Superior temporal gyrus (tissue), 1 donor: ENCODE data around the gene SLC25A13.

Source experiments
- DNase-seq: peaks from one replicate; pipeline ENCODE4 v3.0.0-alpha.2; 2016; ENCODE audit errors: extremely low spot score

Gene SLC25A13

DNA sequence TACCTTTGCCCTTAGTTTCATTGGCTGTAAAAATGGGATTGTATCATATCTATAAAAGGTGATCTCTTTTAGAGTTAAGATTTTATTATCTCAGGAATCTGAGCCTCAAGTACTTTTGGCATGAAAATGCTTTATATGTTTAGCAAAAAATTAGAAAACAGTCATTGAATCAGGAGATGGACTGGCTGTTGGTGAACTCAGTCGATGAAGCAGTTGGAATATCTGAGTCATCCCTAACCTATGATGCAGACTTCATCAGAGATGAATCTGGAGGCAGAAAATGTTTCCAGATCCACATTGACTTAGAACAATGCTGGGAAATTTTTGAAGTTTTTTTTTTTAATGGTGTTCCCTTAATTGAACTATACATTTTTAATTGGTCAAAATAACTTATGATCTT lies 228.5 kb downstream of the SLC25A13 start:
- DNase-seq = no peak

DNA sequence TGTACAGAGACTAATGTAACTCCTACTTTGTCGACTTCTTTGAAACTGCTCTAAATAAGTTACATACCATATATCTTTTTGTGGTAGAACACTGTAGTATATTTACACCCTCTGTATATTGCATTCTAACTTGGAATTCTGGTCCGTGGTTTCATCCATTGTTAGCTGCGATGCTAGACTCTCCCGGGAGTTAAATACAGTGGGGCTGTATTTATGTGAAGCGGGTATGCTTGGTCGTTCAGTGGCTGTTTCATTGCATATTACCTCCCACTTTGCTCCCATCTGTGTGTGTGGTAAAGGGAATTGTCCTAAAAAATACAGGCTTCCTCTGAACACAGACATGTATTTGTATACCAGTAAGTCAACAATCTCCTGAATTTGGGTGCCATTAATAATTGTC lies 231.1 kb downstream of the SLC25A13 start:
- no peak for DNase-seq

DNA sequence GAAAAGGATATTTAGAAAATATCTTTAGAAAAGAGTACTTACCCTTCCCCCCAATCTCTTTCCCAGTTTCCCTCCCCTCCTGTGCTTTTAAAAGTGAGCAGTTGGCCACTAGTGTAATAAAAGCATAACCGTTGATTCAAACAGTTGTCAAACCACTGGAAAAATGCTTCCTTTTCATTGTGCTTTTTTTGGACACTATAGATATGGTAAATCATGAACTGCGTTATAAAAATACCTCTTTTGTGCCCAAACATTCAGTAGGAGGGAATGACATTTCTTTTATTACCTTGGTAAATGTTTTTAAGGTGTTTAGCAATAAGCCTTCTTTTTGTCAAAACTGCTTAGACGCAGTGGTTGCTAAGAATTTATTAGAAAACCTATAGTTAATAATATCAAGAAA lies 232.4 kb downstream of the SLC25A13 start:
- DNase-seq = no peak

DNA sequence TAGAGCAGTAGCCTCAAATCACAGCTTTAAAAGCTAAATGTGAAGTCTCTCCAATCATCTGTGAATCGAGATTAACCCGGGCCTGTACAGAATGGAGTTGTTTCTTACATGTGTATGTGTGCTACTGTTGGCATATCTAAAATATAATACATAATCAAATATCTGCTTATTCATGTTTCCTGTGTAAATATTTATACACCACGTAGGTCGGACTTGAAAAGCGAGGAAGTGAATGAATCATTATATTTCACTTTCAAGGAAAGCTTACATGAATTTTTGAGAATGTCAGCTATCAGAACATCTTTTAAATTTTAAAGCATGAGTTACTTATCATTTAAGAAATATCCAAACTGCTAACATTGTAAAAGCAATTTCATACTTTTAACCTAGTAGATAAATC lies 233.3 kb downstream of the SLC25A13 start:
- no peak for DNase-seq

DNA sequence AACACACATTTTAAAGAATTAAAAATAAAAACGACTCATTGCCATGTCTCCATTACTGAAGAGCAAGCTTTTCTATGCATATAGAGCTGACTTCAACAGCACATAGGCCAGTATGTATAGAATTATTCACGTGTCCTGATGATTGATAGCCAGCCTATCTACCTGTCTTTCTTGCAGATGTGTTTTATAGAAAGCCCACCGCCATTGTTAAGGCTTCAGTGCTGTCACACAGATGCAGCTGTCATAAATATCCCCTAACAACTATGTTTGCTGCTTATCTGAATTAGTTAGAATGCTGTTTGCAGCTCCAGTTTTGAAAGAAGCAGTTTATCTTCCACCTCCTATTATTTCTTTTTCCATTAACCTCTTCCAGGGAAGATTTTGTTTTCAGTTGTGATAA lies 235.9 kb downstream of the SLC25A13 start:
- no peak for DNase-seq

DNA sequence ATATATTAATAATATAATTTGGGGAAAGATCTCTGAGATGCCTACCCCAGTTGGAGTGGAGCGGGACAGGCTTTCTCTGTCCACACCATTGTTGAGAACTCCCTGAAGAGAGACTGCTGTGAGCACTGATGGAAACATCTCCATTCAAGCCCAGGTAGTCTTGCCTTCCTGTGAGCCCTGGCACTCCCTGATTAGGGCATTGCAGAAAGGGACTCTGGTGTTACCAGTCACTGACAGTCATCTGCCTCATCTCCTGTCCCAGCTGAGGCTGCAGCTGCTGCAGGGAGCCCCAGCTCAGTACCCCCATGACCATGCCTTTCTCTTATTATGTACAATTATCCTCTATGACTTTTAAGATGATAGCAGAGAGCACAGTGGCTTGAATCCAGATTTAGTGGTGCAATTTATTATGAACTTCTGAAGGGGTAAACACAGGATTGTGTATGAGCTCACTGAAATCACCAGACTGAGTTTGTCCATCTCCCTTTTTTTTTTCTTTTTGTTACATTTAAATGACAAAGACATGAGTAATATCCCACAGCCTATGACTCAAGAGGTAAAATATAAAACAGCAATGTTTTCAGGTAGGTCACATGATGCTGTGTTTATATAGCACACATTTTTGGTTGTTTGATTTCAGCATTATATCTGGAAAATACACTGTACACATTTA lies 236.9 kb downstream of the SLC25A13 start:
- no peak for DNase-seq

DNA sequence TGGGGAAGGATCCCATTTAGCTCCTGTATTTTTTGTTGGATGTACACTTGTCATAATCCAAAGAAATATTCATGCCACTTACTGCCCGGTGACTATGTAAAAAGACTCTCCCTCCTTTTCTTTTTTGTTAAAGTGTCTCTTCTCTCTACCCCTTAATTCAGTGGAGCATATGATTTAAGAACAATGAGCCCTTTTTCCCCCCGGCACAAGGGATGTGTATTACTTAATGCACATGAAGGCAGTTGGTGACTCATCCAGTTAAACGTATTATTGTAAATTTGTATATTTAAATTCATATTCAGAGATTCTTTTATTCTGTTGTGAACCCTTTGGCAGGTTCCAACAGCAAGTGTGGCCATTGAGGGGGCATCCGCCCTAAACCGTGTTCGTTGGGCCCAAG lies 241.9 kb downstream of the SLC25A13 start:
- no peak for DNase-seq

DNA sequence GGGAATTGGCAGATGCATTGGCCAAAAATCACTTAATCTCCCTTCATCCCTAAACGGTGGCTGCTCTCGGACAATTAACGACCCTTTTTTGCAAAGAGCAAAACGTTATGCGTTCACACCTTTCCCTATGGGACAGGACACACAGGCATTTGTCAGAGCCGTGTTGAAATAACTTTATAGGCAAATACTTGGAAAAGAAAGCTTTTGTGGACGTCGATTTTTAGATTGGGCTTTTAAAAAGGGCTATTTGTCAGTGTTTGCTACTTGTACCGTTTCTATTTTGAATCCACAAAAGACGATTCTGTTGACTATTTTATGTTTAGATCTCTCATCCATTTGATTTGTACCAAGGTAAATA lies 245.6 kb downstream of the SLC25A13 start:
- peak; percentile 26 for DNase-seq

DNA sequence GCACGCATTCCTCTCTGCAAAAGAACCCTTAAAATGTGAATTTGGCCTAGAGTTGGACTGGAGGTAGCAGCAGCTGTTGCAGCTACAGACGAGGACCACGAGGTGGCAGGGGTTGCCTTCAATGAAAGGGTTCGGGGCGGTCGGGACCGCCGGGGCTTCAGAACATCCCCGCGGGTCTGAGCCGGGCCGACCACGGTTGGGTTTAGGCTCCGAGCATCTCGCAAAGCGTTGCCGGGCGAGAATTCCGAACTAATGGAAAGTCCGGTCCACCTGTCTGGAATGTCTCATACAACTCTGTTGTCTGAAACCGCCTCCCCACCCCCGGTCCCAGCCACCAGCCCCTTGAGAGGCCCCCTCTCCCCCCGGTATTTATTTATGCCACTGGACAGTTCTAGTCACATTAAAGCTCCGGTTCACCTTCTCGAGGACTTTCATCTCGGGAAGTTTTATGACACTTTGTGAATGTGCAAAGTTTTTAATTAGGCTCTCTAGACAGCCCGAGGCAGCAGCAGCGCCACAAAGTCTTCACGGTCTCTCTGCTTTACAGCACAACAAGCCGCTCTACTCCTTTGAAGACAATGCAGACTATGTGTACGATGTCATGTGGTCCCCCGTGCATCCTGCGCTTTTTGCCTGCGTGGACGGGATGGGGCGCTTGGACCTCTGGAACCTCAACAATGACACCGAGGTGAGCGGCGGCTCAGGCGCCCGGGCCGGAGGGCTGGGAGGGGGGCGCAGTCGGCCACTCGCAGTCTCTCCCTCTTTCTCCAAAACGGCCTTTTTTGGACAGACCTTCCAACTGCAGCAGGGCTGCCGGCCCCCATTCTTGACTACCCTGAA lies 246.2 kb downstream of the SLC25A13 start:
- DNase-seq = peak; percentile 82

DNA sequence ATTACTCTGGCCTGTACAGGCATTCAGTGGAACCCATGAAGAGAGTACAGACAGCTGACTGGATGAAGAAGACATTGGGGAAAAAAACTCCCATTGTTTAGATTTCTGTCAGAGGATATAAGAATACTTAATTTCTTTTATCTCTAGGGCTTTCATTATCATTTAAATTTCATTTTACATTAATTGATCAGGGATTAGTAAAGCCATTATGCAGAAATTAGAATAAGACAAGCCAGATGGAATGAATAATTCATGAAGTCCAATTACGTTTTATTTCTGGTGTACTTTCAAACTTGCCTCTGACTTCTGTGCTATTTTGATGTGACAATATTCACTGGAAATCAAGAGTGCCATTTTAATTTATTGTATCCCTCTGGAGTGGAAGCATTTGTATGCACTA lies 247.0 kb downstream of the SLC25A13 start:
- no peak for DNase-seq
